ENCODE measurements around the gene RTCB. TPM values are rescaled to one million over a fixed set of nuclear protein-coding genes. Genes with fewer than 3 reads are reported as not detected.

RTCB gene
- polyA plus RNA-seq, 1 donor from 2014 or later, result 112 TPM

DNA sequence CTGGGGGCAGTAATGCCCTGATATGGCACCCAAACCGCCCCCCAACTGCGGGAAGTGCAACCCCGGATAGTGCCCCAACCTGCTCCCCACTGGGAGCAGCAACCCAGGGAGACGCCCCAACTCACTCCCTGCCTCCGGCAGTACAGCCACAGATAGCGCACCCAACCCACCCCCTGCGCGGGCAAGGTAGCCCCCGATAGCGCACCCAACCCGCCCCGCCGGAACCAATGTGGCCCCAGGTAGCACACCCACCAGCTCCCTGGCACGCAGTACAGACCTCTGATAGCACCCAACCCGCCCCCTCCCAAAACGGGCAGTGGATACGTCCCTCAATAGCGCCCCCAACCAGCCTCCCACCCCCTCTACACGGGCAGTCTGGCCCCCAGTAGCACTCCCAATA, 58.2 kb downstream of the RTCB start:
- Histone ChIP-seq H4K20me1 (ENCODE audit: insufficient read depth) (no peaks in the 10 kb centered on the region), H3K4me2 (ENCODE audit: low read length) (no peak overlapping the region), H3K9me2 (ENCODE audit: insufficient read depth, low read length) (no peaks in the 10 kb centered on the region), H3K36me3 (ENCODE audit: insufficient read depth, low read length) (no peaks in the 10 kb centered on the region), H3K27me3 (ENCODE audit: insufficient read depth, low read depth, low read length) (no peaks in the 10 kb centered on the region), H3K79me2 (replicated peaks; ENCODE audit: insufficient read depth, low read length) (no peaks in the 10 kb centered on the region), H3K27ac (ENCODE audit: low read length) (no peak overlapping the region), H2AFZ (ENCODE audit: low read depth, low read length) (no peak overlapping the region), H3F3A (ENCODE audit: insufficient read depth, low read length, poor library complexity, severe bottlenecking) (no peaks in the 10 kb centered on the region), H3K4me3 (ENCODE audit: low read length) (no peak overlapping the region), H3K9ac (ENCODE audit: low read length) (no peak overlapping the region), H3K9me3 (ENCODE audit: low read length) (no peaks in the 10 kb centered on the region)
- no peak for TF ChIP-seq EZH2 (IDR thresholded peaks at IDR 0.05; ENCODE audit: borderline replicate concordance, insufficient read depth, low read length, poor library complexity, severe bottlenecking)
- TF ChIP-seq, protein P1, sequence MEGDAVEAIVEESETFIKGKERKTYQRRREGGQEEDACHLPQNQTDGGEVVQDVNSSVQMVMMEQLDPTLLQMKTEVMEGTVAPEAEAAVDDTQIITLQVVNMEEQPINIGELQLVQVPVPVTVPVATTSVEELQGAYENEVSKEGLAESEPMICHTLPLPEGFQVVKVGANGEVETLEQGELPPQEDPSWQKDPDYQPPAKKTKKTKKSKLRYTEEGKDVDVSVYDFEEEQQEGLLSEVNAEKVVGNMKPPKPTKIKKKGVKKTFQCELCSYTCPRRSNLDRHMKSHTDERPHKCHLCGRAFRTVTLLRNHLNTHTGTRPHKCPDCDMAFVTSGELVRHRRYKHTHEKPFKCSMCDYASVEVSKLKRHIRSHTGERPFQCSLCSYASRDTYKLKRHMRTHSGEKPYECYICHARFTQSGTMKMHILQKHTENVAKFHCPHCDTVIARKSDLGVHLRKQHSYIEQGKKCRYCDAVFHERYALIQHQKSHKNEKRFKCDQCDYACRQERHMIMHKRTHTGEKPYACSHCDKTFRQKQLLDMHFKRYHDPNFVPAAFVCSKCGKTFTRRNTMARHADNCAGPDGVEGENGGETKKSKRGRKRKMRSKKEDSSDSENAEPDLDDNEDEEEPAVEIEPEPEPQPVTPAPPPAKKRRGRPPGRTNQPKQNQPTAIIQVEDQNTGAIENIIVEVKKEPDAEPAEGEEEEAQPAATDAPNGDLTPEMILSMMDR (IDR thresholded peaks at IDR 0.05; ENCODE audit: poor library complexity, severe bottlenecking), result no peak
- no peak for TF ChIP-seq POLR2AphosphoS5 (IDR thresholded peaks at IDR 0.05)
- no peak for TF ChIP-seq SMC3 (conservative IDR thresholded peaks at IDR 0.05; ENCODE audit: poor library complexity)
- TF ChIP-seq EP300 (conservative IDR thresholded peaks at IDR 0.05; ENCODE audit: poor library complexity, severe bottlenecking), result no peak
- no peak for TF ChIP-seq TAF1 (IDR thresholded peaks at IDR 0.05; ENCODE audit: low read depth)
- no peak for TF ChIP-seq REST (IDR thresholded peaks at IDR 0.05; ENCODE audit: borderline replicate concordance)
- TF ChIP-seq MXI1 (conservative IDR thresholded peaks at IDR 0.05; ENCODE audit: poor library complexity, severe bottlenecking), result no peak
- TF ChIP-seq RAD21 (conservative IDR thresholded peaks at IDR 0.05), result no peak

DNA sequence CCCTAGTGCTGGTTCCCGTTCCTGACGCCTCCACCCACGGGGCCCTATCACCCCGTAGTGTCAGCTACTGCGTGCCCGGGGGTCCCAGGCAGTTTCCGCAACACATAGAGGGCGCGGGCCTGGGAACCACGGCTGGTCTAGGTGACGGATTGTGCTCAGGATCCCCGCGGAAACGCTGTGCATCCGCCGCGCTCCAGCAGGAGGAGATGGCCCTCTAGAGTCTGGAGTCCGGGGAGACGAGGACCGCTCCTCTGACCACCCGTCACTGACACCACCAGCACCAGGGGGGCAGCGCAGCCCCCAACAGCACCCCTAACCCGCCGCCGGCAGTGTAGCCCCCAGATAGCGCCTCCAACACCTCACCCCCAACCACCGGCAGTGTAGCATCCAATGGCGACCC, 58.8 kb downstream of the RTCB start:
- H3K9me2 ChIP-seq (ENCODE audit: insufficient read depth, low read length), result no peaks in the 10 kb centered on the region
- H3K4me3 ChIP-seq (ENCODE audit: low read length), result no peak overlapping the region
- no peak overlapping the region for H3K4me2 ChIP-seq (ENCODE audit: low read length)
- H3K79me2 ChIP-seq (replicated peaks; ENCODE audit: insufficient read depth, low read length), result no peaks in the 10 kb centered on the region
- no peak overlapping the region for H3K27ac ChIP-seq (ENCODE audit: low read length)
- TF ChIP-seq TAF1 (IDR thresholded peaks at IDR 0.05; ENCODE audit: low read depth), result no peak
- TF ChIP-seq SMC3 (conservative IDR thresholded peaks at IDR 0.05; ENCODE audit: poor library complexity), result no peak
- TF ChIP-seq EZH2 (IDR thresholded peaks at IDR 0.05; ENCODE audit: borderline replicate concordance, insufficient read depth, low read length, poor library complexity, severe bottlenecking), result no peak
- TF ChIP-seq POLR2AphosphoS5 (IDR thresholded peaks at IDR 0.05), result no peak
- TF ChIP-seq, protein P1 (IDR thresholded peaks at IDR 0.05; ENCODE audit: poor library complexity, severe bottlenecking), result no peak
- no peaks in the 10 kb centered on the region for H3K36me3 ChIP-seq (ENCODE audit: insufficient read depth, low read length)
- H3F3A ChIP-seq (ENCODE audit: insufficient read depth, low read length, poor library complexity, severe bottlenecking), result no peaks in the 10 kb centered on the region
- H3K9ac ChIP-seq (ENCODE audit: low read length), result no peak overlapping the region
- H3K27me3 ChIP-seq (ENCODE audit: insufficient read depth, low read depth, low read length), result no peaks in the 10 kb centered on the region
- H3K9me3 ChIP-seq (ENCODE audit: low read length), result no peaks in the 10 kb centered on the region
- H4K20me1 ChIP-seq (ENCODE audit: insufficient read depth), result no peaks in the 10 kb centered on the region
- no peak overlapping the region for H2AFZ ChIP-seq (ENCODE audit: low read depth, low read length)
